GM23338 (cell line): ENCODE data around the gene CTU2. TPM values are rescaled to one million over a fixed set of nuclear protein-coding genes. Genes with fewer than 3 reads are reported as not detected.
A peak's percentile ranks its signal among the peaks of the same experiment; 100 is the strongest.

Experiments
- ATAC-seq: fragments of 200-7000 bp; cut with Tn5 transposase; 3 replicates; pipeline ENCODE4 v1.9.1; 2020
- DNase-seq: peaks from one replicate; pipeline ENCODE4 v3.0.0-alpha.2; 2015; ENCODE audit warnings: low spot score
- H2AFZ ChIP-seq: fragments of 200-600 bp; sonication (generic); 2 replicates; pipeline ENCODE4 v1.8.0; 2016; ENCODE audit warnings: antibody characterized with exemption, mild to moderate bottlenecking, moderate library complexity
- H3F3A ChIP-seq: fragments of 200-600 bp; sonication (generic); replicated peaks from 2 replicates; pipeline ENCODE4 v1.8.0; 2017; ENCODE audit warnings: antibody characterized with exemption, mixed run types, low read depth
- H3K27ac ChIP-seq: fragments of 200-600 bp; sonication (generic); 2 replicates; pipeline ENCODE4 v1.6.1; 2016; ENCODE audit warnings: low read depth
- H3K27me3 ChIP-seq: fragments of 200-600 bp; sonication (generic); 2 replicates; pipeline ENCODE4 v1.8.0; 2016; ENCODE audit warnings: mild to moderate bottlenecking, mixed run types, moderate library complexity; ENCODE audit not compliant: insufficient read depth
- H3K36me3 ChIP-seq: fragments of 200-600 bp; sonication (generic); 2 replicates; pipeline ENCODE4 v1.8.0; 2016; ENCODE audit warnings: mild to moderate bottlenecking; ENCODE audit not compliant: insufficient read depth
- H3K4me1 ChIP-seq: fragments of 200-600 bp; sonication (generic); 2 replicates; pipeline ENCODE4 v1.8.0; 2016; ENCODE audit warnings: mild to moderate bottlenecking, moderate library complexity; ENCODE audit not compliant: insufficient read depth
- H3K4me2 ChIP-seq: fragments of 200-600 bp; sonication (generic); 2 replicates; pipeline ENCODE4 v1.7.1; 2017; ENCODE audit warnings: mixed run types
- H3K4me3 ChIP-seq: fragments of 200-600 bp; sonication (generic); 2 replicates; pipeline ENCODE4 v1.6.1; 2016; ENCODE audit warnings: mixed run types
- H3K79me2 ChIP-seq: fragments of 200-600 bp; sonication (generic); replicated peaks from 2 replicates; pipeline ENCODE4 v1.8.0; 2017; ENCODE audit warnings: mild to moderate bottlenecking; ENCODE audit not compliant: insufficient read depth
- H3K9me2 ChIP-seq: fragments of 200-600 bp; sonication (generic); 2 replicates; pipeline ENCODE4 v1.8.0; 2017; ENCODE audit not compliant: insufficient read depth
- H4K20me1 ChIP-seq: fragments of 200-600 bp; sonication (generic); replicated peaks from 2 replicates; pipeline ENCODE4 v1.8.0; 2017; ENCODE audit warnings: mild to moderate bottlenecking; ENCODE audit not compliant: insufficient read depth
- H3K27ac Mint-ChIP-seq: 2 replicates; pipeline ENCODE4 v1.8.0; 2020; ENCODE audit warnings: inconsistent platforms, mild to moderate bottlenecking, moderate library complexity, mixed read lengths
- H3K27me3 Mint-ChIP-seq: 3 replicates; pipeline ENCODE4 v1.8.0; 2022; ENCODE audit warnings: low read depth, mild to moderate bottlenecking, moderate library complexity, mixed read lengths, inconsistent platforms; ENCODE audit not compliant: insufficient read depth, poor library complexity
- H3K36me3 Mint-ChIP-seq: 3 replicates; pipeline ENCODE4 v1.8.0; 2021; ENCODE audit warnings: low read depth, mild to moderate bottlenecking, inconsistent platforms, moderate library complexity, mixed read lengths
- H3K4me1 Mint-ChIP-seq: 3 replicates; pipeline ENCODE4 v1.8.0; 2020; ENCODE audit warnings: mild to moderate bottlenecking, inconsistent platforms, mixed read lengths
- H3K4me3 Mint-ChIP-seq: 3 replicates; pipeline ENCODE4 v1.8.0; 2021; ENCODE audit warnings: moderate library complexity, mild to moderate bottlenecking, inconsistent platforms, mixed read lengths
- H3K9me3 Mint-ChIP-seq: 3 replicates; pipeline ENCODE4 v1.8.0; 2020; ENCODE audit warnings: moderate library complexity, mild to moderate bottlenecking, inconsistent platforms, mixed read lengths
- CTCF ChIP-seq, 2 experiments: fragments of 200-600 bp in 1 of 2; sonication (generic) in 1 of 2; conservative IDR thresholded peaks; 2 replicates each; pipeline versions ENCODE4 v1.5.1 to v1.6.1; 2016 to 2017; ENCODE audit warnings: antibody characterized with exemption in 2 of 2, low read depth in 2 of 2, mild to moderate bottlenecking in 2 of 2, moderate library complexity in 1 of 2
- EZH2 ChIP-seq: fragments of 200-600 bp; sonication (generic); IDR thresholded peaks from one replicate; pipeline ENCODE4 v1.8.0; 2017; ENCODE audit warnings: antibody characterized with exemption, mild to moderate bottlenecking, low read depth; ENCODE audit not compliant: unreplicated experiment
- EZH2phosphoT487 ChIP-seq: fragments of 200-600 bp; sonication (generic); IDR thresholded peaks from one replicate; pipeline ENCODE4 v1.8.1; 2018; ENCODE audit warnings: antibody characterized with exemption; ENCODE audit not compliant: unreplicated experiment
- JUNB ChIP-seq: IDR thresholded peaks from one replicate; pipeline ENCODE4 v1.6.1; 2016; ENCODE audit warnings: antibody characterized with exemption; ENCODE audit not compliant: unreplicated experiment
- NANOG ChIP-seq: IDR thresholded peaks from 2 replicates; pipeline ENCODE4 v1.6.1; 2016; ENCODE audit warnings: antibody characterized with exemption, borderline replicate concordance
- POLR2AphosphoS5 ChIP-seq: IDR thresholded peaks from 2 replicates; pipeline ENCODE4 v1.6.1; 2016; ENCODE audit warnings: antibody characterized with exemption, low read depth
- REST ChIP-seq: IDR thresholded peaks from one replicate; pipeline ENCODE4 v1.6.1; 2018; ENCODE audit warnings: antibody characterized with exemption; ENCODE audit not compliant: unreplicated experiment
- STAT1 ChIP-seq: IDR thresholded peaks from one replicate; pipeline ENCODE4 v1.6.1; 2016; ENCODE audit warnings: antibody characterized with exemption; ENCODE audit not compliant: unreplicated experiment
- ZNF462 ChIP-seq: fragments of 250-450 bp; sonication (Bioruptor Pico); IDR thresholded peaks from 2 replicates; pipeline ENCODE4 v1.5.0; 2020; ENCODE audit warnings: mild to moderate bottlenecking, moderate library complexity
- polyA plus RNA-seq: library from polyadenylated mRNA; unstranded; fragments of >200 nt; fragmentation: Nextera tagmentation; extraction: Ambion mirVana; gene quantifications from 2 replicates; pipeline ENCODE4 v1.2.1, GENCODE V29; 2016
- total RNA-seq: library from RNA; depleted of rRNA; stranded (reverse); fragments of >200 nt; shearing (Covaris generic); gene quantifications from 2 replicates; pipeline ENCODE4 v1.2.3, GENCODE V29; 2014

CTU2 gene
- total and polyA plus RNA-seq, 2 experiments from 2014 or later: 22.3 to 25.7 TPM

- TF ChIP-seq NANOG (no peak), CTCF (conservative IDR thresholded peaks at IDR 0.05; ENCODE audit: low read depth in 2 of 2) (peak in 1 of 2 experiments; percentile 28; a peak in 2 of 4 replicates)
- Histone ChIP-seq H3K36me3 (no peaks in the 10 kb centered on the region), H3F3A (no peaks in the 10 kb centered on the region), H3K4me3 (no peak overlapping the region), H3K27me3 (no peaks in the 10 kb centered on the region), H3K4me1 (no peaks in the 10 kb centered on the region), H3K79me2 (no peaks in the 10 kb centered on the region), H4K20me1 (no peaks in the 10 kb centered on the region), H2AFZ (no peak overlapping the region), H3K27ac (no peak overlapping the region), H3K9me2 (no peaks in the 10 kb centered on the region), H3K4me2 (no peak overlapping the region)
- DNase-seq: peak; percentile 46
- no peaks in the 10 kb centered on the region for H3K4me1 Mint-ChIP-seq
- H3K9me3 Mint-ChIP-seq: no peaks in the 10 kb centered on the region
- H3K36me3 Mint-ChIP-seq: peaks cover 15% of the 10 kb centered on the region; the same call in 2 of the 3 replicates
- H3K27me3 Mint-ChIP-seq: peaks cover 19% of the 10 kb centered on the region
- ATAC-seq: peak; percentile 64
- no peak overlapping the region for H3K27ac Mint-ChIP-seq
- H3K4me3 Mint-ChIP-seq: no peak overlapping the region
These were observed 16.6 kb downstream of the CTU2 start for GRCh38 chr16:88722784-88723506.

GRCh38 chr16:88723507-88723887 is 17.2 kb downstream of the CTU2 start:
- no peak overlapping the region for H3K4me2 ChIP-seq
- H3K36me3 Mint-ChIP-seq: peaks cover 12% of the 10 kb centered on the region; the same call in 2 of the 3 replicates
- DNase-seq: no peak
- H3K9me3 Mint-ChIP-seq: no peaks in the 10 kb centered on the region
- H3K27ac ChIP-seq: no peak overlapping the region
- no peaks in the 10 kb centered on the region for H3K36me3 ChIP-seq
- no peaks in the 10 kb centered on the region for H3K9me2 ChIP-seq
- no peaks in the 10 kb centered on the region for H3K27me3 ChIP-seq
- H3F3A ChIP-seq: no peaks in the 10 kb centered on the region
- H3K4me1 Mint-ChIP-seq: no peaks in the 10 kb centered on the region
- H4K20me1 ChIP-seq: no peaks in the 10 kb centered on the region
- ATAC-seq: no peak
- H3K79me2 ChIP-seq: no peaks in the 10 kb centered on the region
- no peak overlapping the region for H3K4me3 Mint-ChIP-seq
- H3K27ac Mint-ChIP-seq: no peak overlapping the region
- peaks cover 20% of the 10 kb centered on the region for H3K27me3 Mint-ChIP-seq
- H3K4me1 ChIP-seq: no peaks in the 10 kb centered on the region
- H3K4me3 ChIP-seq: no peak overlapping the region
- no peak overlapping the region for H2AFZ ChIP-seq
- TF ChIP-seq POLR2AphosphoS5: no peak
- TF ChIP-seq NANOG: no peak
- TF ChIP-seq EZH2phosphoT487: no peak
- TF ChIP-seq JUNB: no peak
- no peak for TF ChIP-seq EZH2
- no peak for TF ChIP-seq ZNF462 (CRISPR knock-in tag)
- no peak for TF ChIP-seq REST
- no peak for TF ChIP-seq STAT1
